GM23338 (cell line): ENCODE measurements around the gene METRN. TPM values are rescaled to one million over a fixed set of nuclear protein-coding genes. Genes with fewer than 3 reads are reported as not detected.

Experiments
- ATAC-seq: fragments of 200-7000 bp; cut with Tn5 transposase; 3 replicates; pipeline ENCODE4 v1.9.1; 2020
- DNase-seq: peaks from one replicate; pipeline ENCODE4 v3.0.0-alpha.2; 2015; ENCODE audit warnings: low spot score
- H2AFZ ChIP-seq: fragments of 200-600 bp; sonication (generic); 2 replicates; pipeline ENCODE4 v1.8.0; 2016; ENCODE audit warnings: antibody characterized with exemption, mild to moderate bottlenecking, moderate library complexity
- H3F3A ChIP-seq: fragments of 200-600 bp; sonication (generic); replicated peaks from 2 replicates; pipeline ENCODE4 v1.8.0; 2017; ENCODE audit warnings: antibody characterized with exemption, mixed run types, low read depth
- H3K27ac ChIP-seq: fragments of 200-600 bp; sonication (generic); 2 replicates; pipeline ENCODE4 v1.6.1; 2016; ENCODE audit warnings: low read depth
- H3K27me3 ChIP-seq: fragments of 200-600 bp; sonication (generic); 2 replicates; pipeline ENCODE4 v1.8.0; 2016; ENCODE audit warnings: mild to moderate bottlenecking, mixed run types, moderate library complexity; ENCODE audit not compliant: insufficient read depth
- H3K36me3 ChIP-seq: fragments of 200-600 bp; sonication (generic); 2 replicates; pipeline ENCODE4 v1.8.0; 2016; ENCODE audit warnings: mild to moderate bottlenecking; ENCODE audit not compliant: insufficient read depth
- H3K4me1 ChIP-seq: fragments of 200-600 bp; sonication (generic); 2 replicates; pipeline ENCODE4 v1.8.0; 2016; ENCODE audit warnings: mild to moderate bottlenecking, moderate library complexity; ENCODE audit not compliant: insufficient read depth
- H3K4me2 ChIP-seq: fragments of 200-600 bp; sonication (generic); 2 replicates; pipeline ENCODE4 v1.7.1; 2017; ENCODE audit warnings: mixed run types
- H3K4me3 ChIP-seq: fragments of 200-600 bp; sonication (generic); 2 replicates; pipeline ENCODE4 v1.6.1; 2016; ENCODE audit warnings: mixed run types
- H3K79me2 ChIP-seq: fragments of 200-600 bp; sonication (generic); replicated peaks from 2 replicates; pipeline ENCODE4 v1.8.0; 2017; ENCODE audit warnings: mild to moderate bottlenecking; ENCODE audit not compliant: insufficient read depth
- H3K9me2 ChIP-seq: fragments of 200-600 bp; sonication (generic); 2 replicates; pipeline ENCODE4 v1.8.0; 2017; ENCODE audit not compliant: insufficient read depth
- H4K20me1 ChIP-seq: fragments of 200-600 bp; sonication (generic); replicated peaks from 2 replicates; pipeline ENCODE4 v1.8.0; 2017; ENCODE audit warnings: mild to moderate bottlenecking; ENCODE audit not compliant: insufficient read depth
- H3K27ac Mint-ChIP-seq: 2 replicates; pipeline ENCODE4 v1.8.0; 2020; ENCODE audit warnings: inconsistent platforms, mild to moderate bottlenecking, moderate library complexity, mixed read lengths
- H3K27me3 Mint-ChIP-seq: 3 replicates; pipeline ENCODE4 v1.8.0; 2022; ENCODE audit warnings: low read depth, mild to moderate bottlenecking, moderate library complexity, mixed read lengths, inconsistent platforms; ENCODE audit not compliant: insufficient read depth, poor library complexity
- H3K36me3 Mint-ChIP-seq: 3 replicates; pipeline ENCODE4 v1.8.0; 2021; ENCODE audit warnings: low read depth, mild to moderate bottlenecking, inconsistent platforms, moderate library complexity, mixed read lengths
- H3K4me1 Mint-ChIP-seq: 3 replicates; pipeline ENCODE4 v1.8.0; 2020; ENCODE audit warnings: mild to moderate bottlenecking, inconsistent platforms, mixed read lengths
- H3K4me3 Mint-ChIP-seq: 3 replicates; pipeline ENCODE4 v1.8.0; 2021; ENCODE audit warnings: moderate library complexity, mild to moderate bottlenecking, inconsistent platforms, mixed read lengths
- H3K9me3 Mint-ChIP-seq: 3 replicates; pipeline ENCODE4 v1.8.0; 2020; ENCODE audit warnings: moderate library complexity, mild to moderate bottlenecking, inconsistent platforms, mixed read lengths
- ETS1 ChIP-seq: IDR thresholded peaks from 2 replicates; pipeline ENCODE4 v1.6.1; 2016; ENCODE audit warnings: antibody characterized with exemption
- EZH2 ChIP-seq: fragments of 200-600 bp; sonication (generic); IDR thresholded peaks from one replicate; pipeline ENCODE4 v1.8.0; 2017; ENCODE audit warnings: antibody characterized with exemption, mild to moderate bottlenecking, low read depth; ENCODE audit not compliant: unreplicated experiment
- STAT1 ChIP-seq: IDR thresholded peaks from one replicate; pipeline ENCODE4 v1.6.1; 2016; ENCODE audit warnings: antibody characterized with exemption; ENCODE audit not compliant: unreplicated experiment
- ZNF331 ChIP-seq: fragments of 250-450 bp; sonication (Bioruptor Pico); IDR thresholded peaks from 2 replicates; pipeline ENCODE4 v1.5.0; 2020; ENCODE audit warnings: low read depth, mild to moderate bottlenecking, moderate library complexity
- ZNF462 ChIP-seq: fragments of 250-450 bp; sonication (Bioruptor Pico); IDR thresholded peaks from 2 replicates; pipeline ENCODE4 v1.5.0; 2020; ENCODE audit warnings: mild to moderate bottlenecking, moderate library complexity
- polyA plus RNA-seq: library from polyadenylated mRNA; unstranded; fragments of >200 nt; fragmentation: Nextera tagmentation; extraction: Ambion mirVana; gene quantifications from 2 replicates; pipeline ENCODE4 v1.2.1, GENCODE V29; 2016
- total RNA-seq: library from RNA; depleted of rRNA; stranded (reverse); fragments of >200 nt; shearing (Covaris generic); gene quantifications from 2 replicates; pipeline ENCODE4 v1.2.3, GENCODE V29; 2014

The METRN gene
- total and polyA plus RNA-seq, 2 experiments from 2014 or later: 18.7 to 33.0 TPM

DNA sequence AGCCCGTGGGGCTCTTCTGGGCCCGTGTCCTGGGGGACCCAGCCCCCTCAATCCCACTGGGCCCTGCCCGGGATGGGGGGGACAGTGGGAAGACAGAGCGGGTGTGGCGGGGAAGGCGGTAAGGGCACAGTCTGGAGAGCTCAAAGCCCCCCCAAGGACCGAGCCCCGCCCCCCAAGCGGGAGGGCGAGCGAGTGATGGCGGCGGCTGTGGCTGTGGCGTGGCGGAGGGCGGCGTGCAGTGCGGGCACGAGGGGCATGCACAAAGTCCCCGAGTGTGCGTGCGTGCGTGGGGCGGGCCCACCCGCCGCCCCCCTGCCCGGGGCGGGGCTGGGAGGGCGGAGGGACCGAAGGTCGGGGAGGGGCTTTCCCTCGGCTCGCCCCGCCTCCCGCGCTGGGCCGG, 21.2 kb upstream of the METRN start:
- H3K27ac ChIP-seq: no peak overlapping the region
- ATAC-seq (peak; percentile 1; the same call in 2 of the 3 replicates), DNase-seq (no peak)
- H3K4me2 ChIP-seq: peak overlapping the region; percentile 85
- no peak overlapping the region for H3K27ac Mint-ChIP-seq
- H3K9me2 ChIP-seq: no peaks in the 10 kb centered on the region
- peak overlapping the region; percentile 68 for H3K4me3 ChIP-seq
- 0 out of 2 replicates have a peak, but pooled peaks cover 3% of the 10 kb centered on the region for H3F3A ChIP-seq
- H3K79me2 ChIP-seq: no peaks in the 10 kb centered on the region; the same call in 1 of the 2 replicates
- H2AFZ ChIP-seq: no peak overlapping the region
- peaks cover 51% of the 10 kb centered on the region for H3K27me3 Mint-ChIP-seq
- H3K36me3 ChIP-seq: no peaks in the 10 kb centered on the region
- H3K4me1 ChIP-seq: no peaks in the 10 kb centered on the region; the same call in 1 of the 2 replicates
- no peaks in the 10 kb centered on the region; the same call in 1 of the 2 replicates for H4K20me1 ChIP-seq
- peaks cover 68% of the 10 kb centered on the region for H3K27me3 ChIP-seq
- H3K4me1 Mint-ChIP-seq: peaks cover 3% of the 10 kb centered on the region; the same call in 2 of the 3 replicates
- peak overlapping the region; percentile 62; the same call in 2 of the 3 replicates for H3K4me3 Mint-ChIP-seq
- no peaks in the 10 kb centered on the region for H3K36me3 Mint-ChIP-seq
- no peaks in the 10 kb centered on the region; the same call in 1 of the 3 replicates for H3K9me3 Mint-ChIP-seq
- TF ChIP-seq ETS1 (no peak), ZNF331 (CRISPR knock-in tag) (no peak), ZNF462 (CRISPR knock-in tag) (no peak), STAT1 (no peak), EZH2 (peak; percentile 14)
